HUES64 (cell line): ENCODE results near the gene TMC2. TPM values are rescaled to one million over a fixed set of nuclear protein-coding genes. Genes with fewer than 3 reads are reported as not detected.
A peak's percentile ranks its signal among the peaks of the same experiment; 100 is the strongest.
"Not testable (repeated sequence)": the region's sequence is repeated elsewhere in the genome, so short reads cannot be mapped to it uniquely, and the experiment has no call there.

ENCODE experiments used
- H3K27ac ChIP-seq: 2 replicates; pipeline ENCODE4 v1.7.0; 2013; ENCODE audit warnings: low read depth, low read length, inconsistent platforms
- H3K27me3 ChIP-seq: 2 replicates; pipeline ENCODE4 v1.6.1; 2013; ENCODE audit warnings: mild to moderate bottlenecking, low read length; ENCODE audit not compliant: insufficient read depth
- H3K36me3 ChIP-seq: 2 replicates; pipeline ENCODE4 v1.6.1; 2013; ENCODE audit warnings: mild to moderate bottlenecking, low read length; ENCODE audit not compliant: insufficient read depth
- H3K4me1 ChIP-seq: 2 replicates; pipeline ENCODE4 v1.6.1; 2013; ENCODE audit warnings: mild to moderate bottlenecking, low read length, moderate library complexity; ENCODE audit not compliant: insufficient read depth
- H3K4me3 ChIP-seq: 2 replicates; pipeline ENCODE4 v1.5.1; 2013; ENCODE audit warnings: mild to moderate bottlenecking, low read length, moderate library complexity
- H3K9ac ChIP-seq: 2 replicates; pipeline ENCODE4 v1.6.1; 2013; ENCODE audit warnings: mild to moderate bottlenecking, low read depth, low read length
- H3K9me3 ChIP-seq: 2 replicates; pipeline ENCODE4 v1.6.1; 2013; ENCODE audit warnings: low read depth, low read length; ENCODE audit not compliant: insufficient read depth
- WGBS: fragments of 150-250, 120-280 bp; methylation state at CpG from one replicate; pipeline ENCODE4 v1.1.7; 2013; ENCODE audit warnings: missing lambda C conversion rate; 5-methylcytosine and 5-hydroxymethylcytosine counted together
- polyA plus RNA-seq, 2 experiments: library from polyadenylated mRNA; stranded (reverse); fragments of 50-300 nt; gene quantifications; one replicate each; pipeline ENCODE4 v1.2.3, GENCODE V29; 2013

TMC2 gene, protein sequence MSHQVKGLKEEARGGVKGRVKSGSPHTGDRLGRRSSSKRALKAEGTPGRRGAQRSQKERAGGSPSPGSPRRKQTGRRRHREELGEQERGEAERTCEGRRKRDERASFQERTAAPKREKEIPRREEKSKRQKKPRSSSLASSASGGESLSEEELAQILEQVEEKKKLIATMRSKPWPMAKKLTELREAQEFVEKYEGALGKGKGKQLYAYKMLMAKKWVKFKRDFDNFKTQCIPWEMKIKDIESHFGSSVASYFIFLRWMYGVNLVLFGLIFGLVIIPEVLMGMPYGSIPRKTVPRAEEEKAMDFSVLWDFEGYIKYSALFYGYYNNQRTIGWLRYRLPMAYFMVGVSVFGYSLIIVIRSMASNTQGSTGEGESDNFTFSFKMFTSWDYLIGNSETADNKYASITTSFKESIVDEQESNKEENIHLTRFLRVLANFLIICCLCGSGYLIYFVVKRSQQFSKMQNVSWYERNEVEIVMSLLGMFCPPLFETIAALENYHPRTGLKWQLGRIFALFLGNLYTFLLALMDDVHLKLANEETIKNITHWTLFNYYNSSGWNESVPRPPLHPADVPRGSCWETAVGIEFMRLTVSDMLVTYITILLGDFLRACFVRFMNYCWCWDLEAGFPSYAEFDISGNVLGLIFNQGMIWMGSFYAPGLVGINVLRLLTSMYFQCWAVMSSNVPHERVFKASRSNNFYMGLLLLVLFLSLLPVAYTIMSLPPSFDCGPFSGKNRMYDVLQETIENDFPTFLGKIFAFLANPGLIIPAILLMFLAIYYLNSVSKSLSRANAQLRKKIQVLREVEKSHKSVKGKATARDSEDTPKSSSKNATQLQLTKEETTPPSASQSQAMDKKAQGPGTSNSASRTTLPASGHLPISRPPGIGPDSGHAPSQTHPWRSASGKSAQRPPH
- polyA plus RNA-seq (2013, experiment 1 of 2): not detected
- polyA plus RNA-seq (2013, experiment 2 of 2): not detected

GRCh38 chr20:2536560-2536986 lies at the start of gene TMC2:
TSS of gene TMC2 (plus strand) at chr20:2536573. CDS start at chr20:2536622, 49 bp downstream.
- Histone ChIP-seq H3K9ac (no peak within 1 kb of the TSS), H3K9me3 (no peaks in the 10 kb centered on the region), H3K27ac (no peak within 1 kb of the TSS), H3K27me3 (peaks cover 29% of the 10 kb centered on the region), H3K36me3 (no peaks in the 10 kb centered on the region), H3K4me1 (peaks cover 9% of the 10 kb centered on the region), H3K4me3 (no peak within 1 kb of the TSS)
- WGBS: 82% methylated on average over 13 of the region's 13 CpGs

- H3K27me3 ChIP-seq: peaks cover 11% of the 10 kb centered on the region
- H3K36me3 ChIP-seq, H3K4me3 ChIP-seq, H3K27ac ChIP-seq, H3K4me1 ChIP-seq, H3K9me3 ChIP-seq, H3K9ac ChIP-seq: not testable (repeated sequence)
- 86% methylated on average over 2 of the region's 2 CpGs for WGBS
These were observed 33.5 kb upstream of the TMC2 start for GRCh38 chr20:2502808-2503384.

- WGBS: 88% methylated on average over 2 of the region's 2 CpGs
These were observed 31.6 kb upstream of the TMC2 start for GRCh38 chr20:2504803-2505202.

DNA sequence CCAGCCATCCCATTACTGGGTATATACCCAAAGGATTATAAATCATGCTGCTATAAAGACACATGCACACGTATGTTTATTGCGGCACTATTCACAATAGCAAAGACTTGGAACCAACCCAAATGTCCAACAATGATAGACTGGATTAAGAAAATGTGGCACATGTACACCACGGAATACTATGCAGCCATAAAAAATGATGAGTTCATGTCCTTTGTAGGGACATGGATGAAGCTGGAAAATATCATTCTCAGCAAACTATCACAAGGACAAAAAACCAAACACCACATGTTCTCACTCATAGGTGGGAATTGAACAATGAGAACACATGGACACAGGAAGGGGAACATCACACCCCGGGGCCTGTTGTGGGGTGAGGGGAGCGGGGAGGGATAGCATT lies 29.9 kb upstream of the TMC2 start:
- WGBS: 95% methylated on average over 2 of the region's 5 CpGs
- not testable (repeated sequence) for H3K4me1 ChIP-seq, H3K9ac ChIP-seq, H3K9me3 ChIP-seq, H3K36me3 ChIP-seq, H3K4me3 ChIP-seq, H3K27ac ChIP-seq
- peaks cover 38% of the 10 kb centered on the region for H3K27me3 ChIP-seq

More at GRCh38 chr20:2504803-2505202, 31.6 kb upstream of the TMC2 start:
- not testable (repeated sequence) for H3K4me1 ChIP-seq, H3K9me3 ChIP-seq, H3K9ac ChIP-seq, H3K27ac ChIP-seq, H3K4me3 ChIP-seq, H3K36me3 ChIP-seq
- peaks cover 22% of the 10 kb centered on the region for H3K27me3 ChIP-seq

GRCh38 chr20:2507464-2507863 lies 28.9 kb upstream of the TMC2 start:
- Histone ChIP-seq H3K9ac (no peak overlapping the region), H3K36me3 (no peaks in the 10 kb centered on the region), H3K4me1 (no peaks in the 10 kb centered on the region; the same call in 1 of the 2 replicates), H3K4me3 (no peak overlapping the region), H3K27me3 (peaks cover 49% of the 10 kb centered on the region), H3K9me3 (no peaks in the 10 kb centered on the region), H3K27ac (no peak overlapping the region)
- WGBS: 89% methylated on average over 5 of the region's 5 CpGs

GRCh38 chr20:2507875-2508630 lies 28.3 kb upstream of the TMC2 start:
- H3K9me3 ChIP-seq: no peaks in the 10 kb centered on the region
- H3K9ac ChIP-seq: peak overlapping the region; percentile 71
- no peaks in the 10 kb centered on the region for H3K36me3 ChIP-seq
- H3K4me3 ChIP-seq: peak overlapping the region; percentile 70
- no peak overlapping the region for H3K27ac ChIP-seq
- H3K4me1 ChIP-seq: no peaks in the 10 kb centered on the region; the same call in 1 of the 2 replicates
- 35% methylated on average over 22 of the region's 22 CpGs for WGBS
- H3K27me3 ChIP-seq: peaks cover 55% of the 10 kb centered on the region

GRCh38 chr20:2508631-2509467 lies 27.5 kb upstream of the TMC2 start, which contains the start of gene ZNF343:
TSS of gene ZNF343 (minus strand) at chr20:2508915. CDS start at chr20:2493895, 15,020 bp downstream.
- peak within 1 kb of the TSS; percentile 70 for H3K4me3 ChIP-seq
- peak within 1 kb of the TSS; percentile 71 for H3K9ac ChIP-seq
- no peaks in the 10 kb centered on the region for H3K9me3 ChIP-seq
- under 1% methylated on average over 53 of the region's 53 CpGs for WGBS
- peak within 1 kb of the TSS; percentile 34 for H3K27ac ChIP-seq
- H3K4me1 ChIP-seq: no peaks in the 10 kb centered on the region; the same call in 1 of the 2 replicates
- no peaks in the 10 kb centered on the region for H3K36me3 ChIP-seq
- H3K27me3 ChIP-seq: peaks cover 63% of the 10 kb centered on the region

GRCh38 chr20:2509468-2509781 lies 26.9 kb upstream of the TMC2 start:
- no peaks in the 10 kb centered on the region; the same call in 1 of the 2 replicates for H3K4me1 ChIP-seq
- H3K27me3 ChIP-seq: peaks cover 68% of the 10 kb centered on the region
- 9% methylated on average over 8 of the region's 9 CpGs for WGBS
- H3K9me3 ChIP-seq: no peaks in the 10 kb centered on the region
- H3K9ac ChIP-seq: no peak overlapping the region; the same call in 1 of the 2 replicates
- peak overlapping the region; percentile 70 for H3K4me3 ChIP-seq
- no peaks in the 10 kb centered on the region for H3K36me3 ChIP-seq
- H3K27ac ChIP-seq: no peak overlapping the region; the same call in 1 of the 2 replicates

DNA sequence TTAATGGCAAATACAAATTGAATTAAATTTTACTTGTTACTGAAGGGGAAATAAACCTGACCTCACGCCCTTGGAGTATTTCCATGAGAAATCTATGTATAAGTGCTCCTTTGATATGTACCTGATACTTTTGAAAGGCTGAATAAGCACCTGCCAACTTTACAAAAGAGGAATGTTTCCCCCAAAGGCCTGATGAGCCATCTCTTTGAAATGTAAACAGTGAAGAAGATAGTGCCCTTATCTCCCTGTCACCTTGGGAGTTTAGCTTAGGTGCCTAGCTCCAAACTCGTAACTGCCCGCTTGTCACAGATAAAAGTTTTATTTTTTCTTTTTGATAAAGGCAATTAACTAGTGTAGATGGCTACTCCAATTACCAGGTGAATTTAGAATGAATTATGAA lies 26.6 kb upstream of the TMC2 start:
- WGBS: 5% methylated on average over 3 of the region's 3 CpGs
- Histone ChIP-seq H3K27ac (no peak overlapping the region), H3K4me3 (peak overlapping the region; percentile 70), H3K9ac (no peak overlapping the region), H3K9me3 (no peaks in the 10 kb centered on the region), H3K27me3 (peaks cover 72% of the 10 kb centered on the region), H3K36me3 (no peaks in the 10 kb centered on the region), H3K4me1 (no peaks in the 10 kb centered on the region; the same call in 1 of the 2 replicates)

- Histone ChIP-seq H3K36me3 (no peaks in the 10 kb centered on the region), H3K4me3 (no peak overlapping the region), H3K27ac (no peak overlapping the region), H3K27me3 (peaks cover 98% of the 10 kb centered on the region), H3K9me3 (no peaks in the 10 kb centered on the region), H3K4me1 (no peaks in the 10 kb centered on the region), H3K9ac (no peak overlapping the region)
- WGBS: no CpG with 5 or more reads among the region's 1 CpG
These were observed 21.2 kb upstream of the TMC2 start for GRCh38 chr20:2515203-2515602.
